ENCODE results near the gene CA12.
A peak's percentile ranks its signal among the peaks of the same experiment; 100 is the strongest.

Gene CA12

GRCh38 chr15:63378946-63379345 lies 2.7 kb downstream of the CA12 start:
- DNase-seq (ENCODE audit: low read depth in 2 of 2): no peak
- no peak overlapping the region for H3K4me3 ChIP-seq (replicated peaks in 1 of 2; ENCODE audit: low read depth in 2 of 2, low read length in 2 of 2)
- no peak for TF ChIP-seq CTCF (IDR thresholded peaks at IDR 0.05; ENCODE audit: low read depth, low read length)

DNA sequence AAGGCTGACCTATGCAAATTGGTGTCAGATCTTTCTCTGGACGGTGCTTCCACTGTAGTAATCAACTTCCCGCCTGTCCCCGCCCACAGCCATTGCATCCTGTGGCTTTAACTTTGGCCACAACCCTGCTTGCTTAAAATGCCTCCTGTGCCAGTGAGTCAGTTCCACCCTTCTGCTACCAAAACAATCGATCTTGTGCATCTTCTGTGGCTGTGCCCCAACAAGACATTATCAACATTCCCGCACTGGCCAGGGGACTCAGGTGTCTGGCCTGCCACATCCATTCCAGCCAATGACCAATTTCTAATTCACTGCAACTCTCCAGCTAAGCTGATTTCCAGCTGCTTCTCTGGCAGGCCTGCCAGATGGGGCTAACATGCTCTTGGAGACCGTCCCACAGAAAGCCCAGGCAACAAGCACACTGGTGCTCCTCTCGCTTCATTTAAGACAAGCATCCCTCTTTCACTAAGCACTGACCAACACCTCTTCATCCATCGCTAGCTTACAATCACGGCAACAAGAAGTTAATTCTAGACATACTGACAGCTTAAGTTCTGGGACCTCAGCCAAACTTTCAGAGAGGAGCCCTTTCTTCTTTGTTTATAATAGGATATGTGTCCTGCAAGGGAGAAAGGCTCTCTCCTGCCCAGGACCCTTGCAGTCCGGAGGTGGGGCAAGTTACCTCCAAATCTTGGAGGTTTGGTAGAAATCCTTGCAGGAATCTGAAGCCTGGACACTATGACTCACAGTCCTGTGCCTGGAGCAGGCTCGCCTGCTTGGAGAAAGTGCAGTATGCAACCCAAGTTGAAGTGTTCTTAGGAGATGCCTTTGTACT lies 6.7 kb downstream of the CA12 start:
- TF ChIP-seq CTCF (IDR thresholded peaks at IDR 0.05; ENCODE audit: low read depth, low read length): no peak
- DNase-seq (ENCODE audit: low read depth in 2 of 2): peak; percentile 80 to 81
- H3K4me3 ChIP-seq (replicated peaks in 1 of 2; ENCODE audit: low read depth in 2 of 2, low read length in 2 of 2): no peak overlapping the region

DNA sequence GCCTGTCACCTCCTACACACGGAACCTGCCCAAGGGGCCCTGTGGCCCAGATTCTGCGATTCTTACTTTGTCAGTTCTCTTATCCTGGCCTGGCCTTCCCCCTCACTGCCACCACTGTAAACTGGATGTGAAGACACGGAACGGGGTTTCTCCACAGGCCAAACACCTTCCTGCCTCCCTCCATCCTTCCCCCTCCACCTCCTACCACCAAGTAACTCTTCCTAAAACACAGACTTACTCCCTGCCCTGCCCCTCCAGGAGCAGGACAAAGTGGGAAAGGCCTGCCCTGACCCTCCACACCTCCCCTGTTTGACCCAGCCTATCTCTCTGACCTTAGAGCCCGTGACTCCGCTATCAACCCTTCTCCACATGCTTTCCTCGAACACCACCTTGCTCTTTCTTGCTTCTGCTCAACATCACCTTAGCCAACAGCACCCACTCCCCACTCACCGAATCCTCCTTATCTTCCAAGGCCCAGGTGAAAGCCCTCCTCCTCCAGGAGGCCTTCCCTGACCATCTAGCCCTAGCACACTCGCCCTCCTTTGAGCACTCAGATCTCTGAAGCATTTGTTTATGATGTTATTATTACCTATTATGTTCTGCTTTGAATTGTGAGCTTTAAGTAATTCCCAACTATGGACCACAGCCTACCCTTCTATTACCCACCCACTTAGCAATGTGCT lies 7.6 kb downstream of the CA12 start:
- no peak for DNase-seq (ENCODE audit: low read depth in 2 of 2)
- TF ChIP-seq CTCF (IDR thresholded peaks at IDR 0.05; ENCODE audit: low read depth, low read length): no peak
- H3K4me3 ChIP-seq (replicated peaks in 1 of 2; ENCODE audit: low read depth in 2 of 2, low read length in 2 of 2): no peak overlapping the region

GRCh38 chr15:63373330-63373729 lies 8.3 kb downstream of the CA12 start:
- no peak for DNase-seq (ENCODE audit: low read depth in 2 of 2)
- no peak overlapping the region for H3K4me3 ChIP-seq (replicated peaks in 1 of 2; ENCODE audit: low read depth in 2 of 2, low read length in 2 of 2)
- no peak for TF ChIP-seq CTCF (IDR thresholded peaks at IDR 0.05; ENCODE audit: low read depth, low read length)

GRCh38 chr15:63372753-63373152 lies 8.9 kb downstream of the CA12 start:
- DNase-seq (ENCODE audit: low read depth in 2 of 2): no peak
- TF ChIP-seq CTCF (IDR thresholded peaks at IDR 0.05; ENCODE audit: low read depth, low read length): no peak
- H3K4me3 ChIP-seq (replicated peaks in 1 of 2; ENCODE audit: low read depth in 2 of 2, low read length in 2 of 2): no peak overlapping the region

DNA sequence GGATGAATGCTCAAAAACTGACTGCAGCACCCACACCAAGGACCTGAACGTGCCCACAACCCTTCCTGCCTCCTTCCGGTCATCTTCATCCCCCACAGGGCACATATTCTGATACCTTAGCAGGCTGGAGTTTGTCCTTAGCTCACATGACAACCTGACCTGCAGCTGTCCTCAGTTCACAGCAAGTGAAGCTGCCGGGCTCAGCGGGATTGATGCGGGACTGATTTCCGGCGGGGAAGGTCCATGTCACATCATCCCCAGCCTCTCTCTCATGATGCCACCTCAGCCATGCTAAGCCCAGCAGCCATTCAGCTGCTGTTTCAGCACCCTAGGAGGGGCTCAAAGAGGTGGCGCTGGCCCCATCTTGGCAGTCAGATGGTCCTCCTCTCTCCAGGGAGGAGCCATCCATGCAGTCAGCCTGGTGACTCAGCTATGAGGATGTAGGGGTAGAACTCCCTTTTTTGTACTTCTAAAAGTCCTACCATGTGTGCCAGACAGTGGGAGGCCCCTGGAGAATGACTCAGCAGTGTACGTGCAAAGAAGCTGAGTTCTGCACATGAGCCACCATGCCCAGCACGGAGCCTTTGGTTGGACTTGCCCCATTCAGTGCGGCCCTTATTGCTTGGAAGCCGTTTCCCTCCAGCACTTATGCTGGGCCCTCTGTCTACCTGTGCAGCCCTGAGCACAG lies 9.5 kb downstream of the CA12 start:
- peak; percentile 94 to 99 for DNase-seq (ENCODE audit: low read depth in 2 of 2)
- TF ChIP-seq CTCF (IDR thresholded peaks at IDR 0.05; ENCODE audit: low read depth, low read length): no peak
- H3K4me3 ChIP-seq (replicated peaks in 1 of 2; ENCODE audit: low read depth in 2 of 2, low read length in 2 of 2): peak overlapping the region in 1 of 2 donors; percentile 29

All from cardiac fibroblast (primary cell).